ENCODE measurements around the gene NOXA1.
A peak's percentile ranks its signal among the peaks of the same experiment; 100 is the strongest.
"Not testable (repeated sequence)": the region's sequence is repeated elsewhere in the genome, so short reads cannot be mapped to it uniquely, and the experiment has no call there.

NOXA1 gene

DNA sequence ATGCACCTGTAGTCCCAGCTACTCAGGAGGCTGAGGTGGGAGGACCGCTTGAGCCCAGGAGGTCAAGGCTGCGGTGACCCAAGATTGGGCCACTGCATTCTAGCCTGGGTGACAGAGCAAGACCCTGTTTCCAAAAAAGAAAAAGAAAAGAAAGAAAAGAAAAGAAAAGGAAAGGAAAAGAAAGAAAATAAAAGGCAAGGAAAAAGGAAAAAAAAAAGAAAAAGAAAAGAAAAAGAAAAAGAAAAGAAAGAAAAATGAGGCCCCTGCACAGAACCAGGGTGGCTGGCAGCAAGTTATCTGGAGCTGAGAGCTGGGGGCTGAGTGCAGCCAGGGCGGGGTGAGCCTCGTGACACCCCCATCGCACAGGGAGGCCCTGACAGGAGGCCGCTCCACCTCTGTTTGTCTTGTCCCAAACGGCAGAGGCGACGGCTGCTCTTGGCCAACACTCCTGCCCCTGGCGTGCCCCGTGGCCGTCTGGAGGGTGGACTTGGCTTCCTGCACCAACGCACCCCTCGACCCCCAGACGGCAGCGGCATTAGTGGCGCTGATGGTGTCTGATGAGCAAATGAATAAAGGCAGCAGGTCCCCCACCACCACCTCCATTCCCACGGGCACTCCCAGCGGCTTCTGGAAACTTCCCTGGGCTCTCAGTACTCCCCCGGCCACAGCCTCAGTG, 17.0 kb upstream of the NOXA1 start:
- DNase-seq, result no peak

DNA sequence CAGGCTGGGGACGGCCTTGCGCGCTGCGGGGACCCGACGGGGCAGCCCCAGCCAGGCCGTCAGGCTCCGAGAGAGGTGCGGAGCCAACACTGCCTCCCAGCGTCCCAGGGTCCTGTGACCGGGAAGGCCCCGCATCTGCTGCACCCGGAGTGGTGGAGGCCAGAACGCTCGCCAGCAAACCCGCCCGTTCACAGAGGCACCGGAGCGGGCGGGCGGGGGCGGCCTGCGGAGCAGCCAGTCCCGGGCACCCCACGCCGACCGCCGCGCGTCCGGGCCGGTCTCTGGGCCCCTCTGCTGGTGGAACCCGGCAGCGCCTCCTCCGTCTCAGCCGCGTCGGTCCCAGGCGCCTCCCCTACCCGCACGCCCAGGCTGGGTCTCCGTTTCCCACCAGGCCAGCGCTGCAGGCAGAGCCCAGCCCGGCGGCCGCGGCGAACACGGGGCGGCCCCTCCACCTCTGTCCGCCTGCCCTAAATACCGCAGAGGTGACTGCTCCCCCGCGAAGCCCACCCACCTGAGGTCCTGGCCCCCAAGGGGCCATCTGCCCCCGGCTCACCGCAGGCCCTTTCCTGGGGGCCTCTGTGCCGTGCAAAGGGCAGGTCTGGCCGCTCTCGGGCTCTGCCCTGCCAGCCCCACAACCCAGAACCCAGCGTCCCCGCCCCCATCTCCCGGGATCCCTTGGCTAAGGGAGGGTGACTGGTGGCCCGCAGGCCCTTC, 16.2 kb upstream of the NOXA1 start:
- DNase-seq, result peak; percentile 65

DNA sequence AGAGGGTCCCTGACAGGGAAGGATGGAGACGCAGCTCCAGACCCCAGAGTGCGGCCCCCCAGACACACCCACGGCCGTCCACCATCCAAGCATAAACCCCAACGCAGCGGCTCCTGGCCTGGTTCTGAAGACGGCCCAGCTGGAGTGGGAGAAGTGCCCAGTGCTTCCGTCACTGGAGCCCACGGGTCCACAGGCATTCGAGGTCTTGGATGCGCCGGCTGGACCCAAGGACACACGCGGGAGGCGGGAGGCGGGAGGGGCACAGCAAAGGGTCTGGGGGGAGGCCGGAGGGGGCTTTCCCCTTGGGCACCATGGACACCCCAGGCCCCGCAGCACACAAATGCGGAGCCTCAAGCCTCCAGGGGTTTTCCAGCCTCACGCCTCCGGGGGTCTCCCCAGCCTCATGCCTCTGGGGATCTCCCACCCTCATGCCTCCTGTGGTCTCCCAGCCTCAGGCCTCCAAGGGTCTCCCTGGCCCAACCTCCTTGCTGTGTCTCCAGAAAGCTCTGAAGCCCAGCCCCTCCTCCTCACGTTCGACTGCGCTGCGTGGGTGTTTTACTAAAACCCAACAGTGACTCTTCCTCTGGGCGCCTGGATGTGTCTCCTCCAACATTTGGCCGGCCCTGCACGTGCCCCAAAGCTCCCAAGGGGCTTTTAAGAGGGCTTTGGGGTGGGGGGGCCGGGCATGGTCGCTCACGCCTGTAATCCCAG, 15.4 kb upstream of the NOXA1 start:
- no peak for DNase-seq

DNA sequence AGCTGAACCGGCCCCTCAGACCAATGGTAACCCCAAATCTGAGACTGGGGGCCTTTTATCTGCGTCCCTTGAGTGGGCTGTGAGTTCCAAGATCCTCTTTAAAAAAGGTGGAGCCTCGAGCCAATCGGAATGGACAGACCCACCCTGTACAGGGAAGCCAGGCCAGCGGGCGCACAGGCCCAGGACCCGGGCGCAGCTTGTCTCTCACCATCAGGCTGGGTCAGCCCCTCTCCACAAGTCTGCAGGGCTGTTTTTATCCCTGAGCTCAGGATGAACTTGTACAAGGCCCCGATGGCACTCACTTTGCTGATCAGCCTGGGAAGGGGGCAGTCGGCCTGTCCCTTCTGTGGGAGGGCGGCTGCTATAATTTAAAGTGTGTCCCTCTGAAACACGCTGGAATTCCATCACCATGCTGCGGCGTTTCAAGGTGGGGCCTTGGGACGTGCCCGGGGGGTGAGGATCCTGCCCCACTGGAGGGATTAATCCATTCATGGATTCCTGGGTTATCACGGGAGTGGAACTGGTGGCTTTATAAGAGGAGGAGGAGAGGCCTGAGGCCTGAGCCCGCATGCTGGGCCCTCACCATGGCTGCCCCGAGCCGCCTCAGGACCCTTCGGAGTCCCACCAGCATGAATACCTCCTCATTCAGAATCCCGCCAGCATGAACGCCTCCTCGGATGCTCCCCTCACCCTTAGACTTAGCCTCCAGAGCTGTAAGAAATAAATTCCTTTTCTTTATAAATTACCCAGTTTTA, 14.4 kb upstream of the NOXA1 start:
- no peak for DNase-seq

DNA sequence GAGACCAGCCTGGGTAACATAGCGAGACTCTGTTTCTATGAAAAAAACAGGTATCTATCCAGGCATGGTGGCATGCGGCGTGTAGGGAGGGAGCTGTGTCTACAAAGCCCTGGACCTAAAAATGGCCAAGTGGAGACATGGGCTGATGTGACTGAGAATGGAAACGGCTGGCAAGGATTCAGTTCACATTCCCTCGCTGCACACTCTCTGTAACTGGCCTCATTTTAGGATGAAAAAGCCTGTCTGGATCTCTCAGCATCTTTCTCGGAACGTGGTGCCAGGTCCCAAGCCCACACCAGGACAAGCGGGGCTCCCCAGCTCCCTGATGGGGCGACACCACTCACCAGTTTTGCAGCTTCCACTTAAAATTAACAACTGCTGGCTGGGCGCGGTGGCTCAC, 13.7 kb upstream of the NOXA1 start:
- DNase-seq, result no peak

DNA sequence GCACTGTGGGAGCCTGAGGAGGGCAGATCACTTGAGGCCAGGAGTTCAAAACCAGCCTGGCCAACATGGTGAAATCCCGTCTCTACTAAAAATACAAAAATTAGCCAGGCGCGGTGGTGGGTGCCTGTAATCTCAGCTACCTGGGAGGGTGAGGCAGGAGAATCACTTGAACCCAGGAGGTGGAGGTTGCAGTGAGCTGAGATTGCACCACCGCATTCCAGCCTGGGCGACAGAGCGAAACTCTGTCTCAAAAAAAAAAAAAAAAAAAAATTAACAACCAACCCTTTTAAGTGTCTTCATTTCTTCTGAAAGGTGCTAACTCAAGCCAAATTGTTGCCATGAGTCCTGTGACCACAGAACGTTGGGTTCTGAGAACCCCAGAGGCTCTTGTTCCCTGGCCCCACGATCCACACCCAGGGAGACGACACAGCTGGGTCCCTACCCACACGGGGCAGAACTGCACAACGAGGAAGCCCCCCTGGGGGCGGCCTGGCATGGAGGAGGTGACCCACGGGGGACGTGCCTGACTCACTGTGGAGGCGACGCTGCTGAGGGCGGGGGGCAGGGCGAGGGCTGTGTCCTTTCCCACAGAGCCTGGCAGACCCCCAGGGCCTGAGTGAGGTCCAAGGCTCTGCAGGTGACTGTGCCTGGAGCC, 12.8 kb upstream of the NOXA1 start:
- not testable (repeated sequence) for DNase-seq

DNA sequence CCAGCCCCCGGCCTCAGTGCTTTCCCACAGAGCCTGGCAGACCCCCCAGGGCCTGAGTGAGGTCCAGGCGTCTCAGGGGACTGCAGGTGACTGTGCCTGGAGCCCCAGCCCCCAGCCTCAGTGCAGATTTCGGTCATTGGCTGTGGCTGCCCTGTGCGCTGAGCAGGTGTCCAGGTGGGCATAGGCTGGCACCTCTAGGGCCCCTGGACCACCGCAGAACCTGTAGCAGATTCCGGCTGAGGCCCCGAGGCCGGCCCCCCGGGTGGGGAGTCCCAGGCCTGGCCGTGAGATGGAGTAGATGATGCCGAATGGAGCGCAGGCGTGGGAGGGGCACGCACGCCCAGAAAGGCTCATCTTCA, 12.3 kb upstream of the NOXA1 start:
- DNase-seq, result no peak

DNA sequence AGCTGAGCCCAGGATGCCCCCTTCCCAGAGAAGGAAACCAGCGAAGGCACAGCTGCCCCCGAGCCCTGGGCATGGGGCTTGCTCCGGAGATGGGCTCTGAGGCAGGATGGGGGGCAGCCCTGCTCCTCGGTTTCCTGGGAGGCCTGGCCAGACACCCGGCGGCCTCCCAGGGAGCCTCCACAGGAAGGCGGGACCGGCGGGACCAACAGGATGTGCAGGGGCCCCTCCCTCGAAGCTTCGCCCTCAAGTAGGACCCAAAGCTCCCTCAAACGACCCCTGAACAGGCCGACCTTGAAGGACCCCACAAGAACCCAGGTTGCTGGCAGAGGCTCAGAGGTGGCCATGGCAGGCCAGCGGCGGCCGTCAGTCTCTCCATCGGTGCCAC, 11.9 kb upstream of the NOXA1 start:
- DNase-seq, result no peak

DNA sequence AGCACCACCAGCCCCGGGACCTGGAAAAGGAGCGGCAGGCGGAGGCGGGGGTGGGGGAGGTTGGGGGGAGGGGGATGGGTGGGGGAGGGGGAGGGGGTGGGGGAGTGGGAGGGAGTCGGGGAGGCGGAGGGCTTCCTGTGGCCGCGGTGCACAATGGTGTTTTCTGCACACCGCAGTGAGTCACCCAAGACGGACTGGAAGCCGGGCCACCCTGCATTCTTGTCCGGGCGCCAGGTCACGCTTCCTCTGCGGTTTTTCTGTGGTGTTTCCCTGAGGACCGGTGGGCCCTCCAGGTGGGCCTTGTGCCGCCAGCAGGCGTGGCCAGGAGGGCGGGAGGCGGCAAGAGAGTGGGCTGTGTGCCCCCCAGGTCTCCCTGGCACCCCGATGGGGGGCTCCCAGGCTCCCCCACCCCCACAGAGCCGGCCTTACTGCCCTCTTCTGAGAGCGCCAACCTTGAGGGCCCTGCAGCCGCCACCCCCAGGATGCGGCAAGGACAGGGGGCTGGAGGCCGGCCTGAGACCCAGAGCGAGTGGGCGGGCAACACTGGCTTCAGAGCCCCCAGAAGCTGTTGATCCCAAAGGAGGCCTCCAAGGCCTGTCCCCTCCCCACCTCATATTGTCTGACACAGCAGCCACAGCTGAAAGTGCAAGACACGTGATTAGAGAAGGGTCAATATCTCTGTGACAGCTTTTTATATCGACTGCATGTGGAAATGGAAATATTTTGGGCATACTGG, 11.4 kb upstream of the NOXA1 start:
- DNase-seq, result no peak

DNA sequence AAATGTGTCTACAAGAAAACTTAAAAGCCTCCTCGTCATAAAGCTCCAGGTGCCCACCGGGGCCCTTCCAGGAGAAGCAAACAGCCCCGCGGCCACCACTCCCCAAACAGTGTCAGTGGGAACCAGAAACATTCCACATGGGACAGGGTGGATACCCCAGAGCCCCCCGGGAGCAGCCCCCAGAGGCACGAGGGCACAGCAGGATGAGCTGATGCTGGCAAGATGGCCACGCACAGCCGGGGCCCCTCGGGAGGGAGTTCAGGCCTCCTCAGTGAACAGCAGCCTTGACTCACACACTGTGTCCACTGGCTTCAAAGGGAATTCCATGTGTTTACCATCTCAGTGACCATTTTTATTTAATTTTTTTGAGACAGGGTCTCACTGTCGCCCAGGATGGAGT, 10.8 kb upstream of the NOXA1 start:
- no peak for DNase-seq

DNA sequence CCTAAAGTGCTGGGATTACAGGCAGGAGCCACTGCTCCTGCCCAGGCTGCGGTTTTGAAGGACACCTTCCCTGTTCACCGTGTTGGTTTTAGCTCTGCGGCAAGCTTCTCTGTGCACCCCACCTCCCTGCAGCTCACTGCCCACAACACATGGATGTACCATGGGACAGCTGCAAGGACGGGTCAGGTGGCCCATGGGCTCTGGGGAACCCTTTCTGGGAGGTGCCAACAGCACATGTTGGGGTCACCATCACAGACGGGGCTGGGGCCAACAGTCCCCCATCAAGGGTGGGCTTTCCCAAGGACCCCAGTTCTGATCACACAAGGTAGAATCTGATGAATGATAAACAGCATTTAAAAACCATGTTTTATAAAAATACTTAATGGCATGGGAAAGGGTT, 7.7 kb upstream of the NOXA1 start:
- DNase-seq, result no peak

DNA sequence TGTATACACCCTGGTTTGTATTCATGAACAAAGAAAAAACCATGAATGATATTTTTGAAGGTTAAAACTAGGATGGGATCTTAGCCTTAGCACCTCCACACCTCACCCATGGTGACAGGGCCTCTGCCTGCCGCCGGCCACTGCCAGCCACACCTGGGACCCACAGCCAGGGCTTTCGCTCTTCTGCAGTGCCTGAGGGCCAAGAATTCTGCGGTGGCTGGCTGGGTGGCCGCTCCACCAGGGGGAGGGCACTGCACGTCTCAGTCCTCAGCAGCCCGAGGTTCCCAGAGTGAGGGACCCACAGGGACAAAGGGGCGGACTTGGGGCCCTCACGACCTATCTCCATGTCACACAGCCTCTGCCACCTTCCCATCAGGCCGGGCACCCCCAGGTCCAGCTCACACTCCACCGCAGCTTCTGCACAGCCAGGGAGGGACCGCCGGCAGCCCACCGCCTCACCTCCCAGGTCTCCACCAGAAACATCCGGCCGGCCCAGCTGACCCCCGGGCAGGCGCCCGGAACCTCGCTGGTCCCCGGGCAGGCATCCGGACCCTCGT, 7.1 kb upstream of the NOXA1 start:
- no peak for DNase-seq

DNA sequence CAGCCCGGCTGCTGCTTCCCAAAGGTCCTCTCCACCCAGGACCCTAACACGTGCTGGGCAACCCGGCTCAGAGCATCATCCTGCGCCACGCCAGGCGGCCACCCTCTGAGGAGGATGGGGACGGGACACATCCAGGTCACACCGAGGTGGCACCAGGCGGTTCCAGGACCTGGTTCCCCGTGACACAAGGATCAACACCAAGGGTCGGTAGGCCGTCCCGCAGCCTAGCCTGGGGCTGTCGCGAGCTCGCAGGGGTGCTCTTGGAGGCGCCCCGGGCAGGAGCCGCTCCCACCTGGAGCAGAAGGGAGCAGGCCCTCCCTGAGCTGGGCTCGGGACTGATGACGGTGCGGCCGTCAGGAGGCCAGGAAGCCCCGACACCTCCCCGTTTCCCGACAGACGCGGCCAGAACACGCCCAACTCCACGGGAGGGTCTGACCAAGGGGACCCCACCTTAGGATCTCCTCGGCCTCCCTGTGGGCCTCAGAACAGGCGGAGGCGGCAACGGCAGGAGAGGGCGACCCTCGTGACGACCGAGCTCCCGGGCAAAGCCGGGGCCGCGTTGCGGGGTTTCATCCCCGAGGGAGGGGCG, 6.5 kb upstream of the NOXA1 start:
- no peak for DNase-seq

DNA sequence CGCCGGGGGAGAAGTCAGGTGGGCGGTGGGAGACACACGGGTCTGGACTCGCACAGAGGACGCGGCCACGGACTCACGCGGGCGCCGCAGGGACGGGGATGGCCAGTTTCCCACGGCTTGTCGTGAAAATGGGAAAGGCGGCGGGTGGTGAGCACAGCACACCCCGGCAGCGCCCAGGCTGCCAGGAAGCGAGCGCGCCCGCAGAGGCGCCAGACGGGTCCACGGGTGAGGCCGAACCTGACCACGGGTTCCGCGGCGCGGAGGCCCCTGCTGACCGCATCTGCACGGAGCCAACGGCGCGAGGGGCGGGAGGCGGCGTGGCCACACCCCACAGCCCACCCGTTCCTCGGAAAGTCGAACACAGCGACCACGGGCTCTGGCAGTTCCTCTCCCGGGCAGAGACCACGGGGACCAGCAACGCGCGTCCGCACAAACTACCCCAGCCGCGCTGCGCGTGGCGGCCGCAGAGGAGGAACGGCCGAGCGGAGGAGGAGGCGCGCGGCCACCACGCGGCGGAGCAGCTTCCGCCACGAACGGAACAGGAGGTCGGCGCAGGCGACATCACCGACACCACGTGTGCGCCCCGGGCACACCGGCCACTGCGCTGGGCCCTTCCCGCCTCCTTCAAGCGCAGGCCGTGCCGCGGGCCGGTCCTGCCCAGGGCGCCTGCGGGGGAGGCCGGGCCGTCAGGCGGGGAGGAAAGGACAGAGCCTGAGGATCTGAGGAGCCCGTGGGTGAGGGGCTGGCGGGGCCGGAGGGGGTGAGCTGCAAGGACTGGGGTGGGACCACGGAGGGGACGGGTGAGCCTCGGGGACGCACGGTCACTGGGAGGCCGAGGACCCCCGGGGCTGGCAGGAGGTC, 5.8 kb upstream of the NOXA1 start:
- DNase-seq, result no peak

DNA sequence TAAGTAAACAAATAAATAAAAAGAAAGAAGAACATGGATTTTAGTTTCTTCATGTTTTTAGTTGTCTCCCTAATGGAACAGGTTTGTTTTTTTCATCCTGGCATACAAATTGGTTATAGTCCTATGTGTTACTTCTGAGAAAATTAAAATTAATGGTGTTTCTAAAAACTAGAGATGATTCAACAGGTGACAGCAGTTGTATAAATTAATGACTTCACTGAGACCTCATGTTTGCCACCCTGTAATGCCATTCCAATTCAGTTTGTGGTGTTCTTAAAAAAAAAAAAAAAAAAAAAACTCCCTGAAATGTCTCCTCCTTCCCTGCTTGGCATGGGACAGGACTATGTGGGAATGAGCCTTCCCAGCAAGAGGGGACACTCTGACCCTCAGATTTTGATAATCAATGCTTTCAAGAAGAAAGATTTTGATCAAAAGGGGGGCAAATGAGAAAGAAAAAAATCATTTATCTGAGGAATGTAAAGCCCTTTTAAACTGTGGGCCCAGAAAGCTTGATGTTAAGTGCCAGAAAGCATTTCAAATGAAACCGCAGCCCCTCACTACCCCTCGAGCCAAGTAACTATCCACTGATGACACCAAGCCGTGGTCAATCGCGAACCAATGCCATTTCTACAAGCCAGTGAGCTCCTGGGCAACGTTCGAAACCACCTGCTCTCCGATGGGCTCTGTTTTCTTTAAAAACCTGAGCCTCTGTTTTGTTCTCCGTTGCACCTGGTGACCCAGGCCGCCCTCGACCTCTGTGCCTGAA, 1.2 kb upstream of the NOXA1 start:
- no peak for DNase-seq

DNA sequence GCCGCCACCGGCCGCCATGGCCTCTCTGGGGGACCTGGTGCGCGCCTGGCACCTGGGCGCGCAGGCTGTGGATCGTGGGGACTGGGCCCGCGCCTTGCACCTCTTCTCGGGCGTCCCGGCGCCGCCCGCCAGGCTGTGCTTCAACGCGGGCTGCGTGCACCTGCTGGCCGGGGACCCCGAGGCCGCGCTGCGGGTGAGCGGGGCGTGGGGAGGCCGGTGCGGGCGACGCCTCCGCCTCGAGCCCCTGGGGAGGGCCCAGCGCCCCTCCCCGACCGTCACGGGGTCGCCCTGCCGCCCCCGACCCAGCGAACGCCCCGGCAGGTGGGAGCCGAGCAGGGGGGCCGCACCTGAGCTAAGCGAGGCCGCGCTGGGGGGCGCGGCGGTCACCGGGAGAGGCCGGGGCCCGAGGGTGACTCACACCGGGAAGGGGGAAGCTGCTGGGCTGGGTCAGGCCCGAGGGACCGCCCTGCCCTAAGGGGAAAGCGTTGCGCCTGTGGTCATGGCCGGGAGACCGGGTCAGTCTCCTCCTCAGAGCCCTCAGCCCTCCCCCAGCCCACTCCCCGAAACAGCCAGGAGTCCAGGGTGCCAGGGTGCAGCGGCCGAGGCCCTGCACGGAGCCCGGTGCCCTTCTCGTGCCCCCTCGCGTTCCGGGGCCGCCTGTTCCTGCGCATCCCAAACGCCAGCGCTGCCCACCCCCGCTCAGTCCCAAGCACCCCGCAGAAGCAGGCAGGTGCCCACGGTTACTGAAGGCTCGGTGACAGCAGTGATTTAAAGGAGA, 510 bp downstream of the NOXA1 start:
- DNase-seq, result no peak

DNA sequence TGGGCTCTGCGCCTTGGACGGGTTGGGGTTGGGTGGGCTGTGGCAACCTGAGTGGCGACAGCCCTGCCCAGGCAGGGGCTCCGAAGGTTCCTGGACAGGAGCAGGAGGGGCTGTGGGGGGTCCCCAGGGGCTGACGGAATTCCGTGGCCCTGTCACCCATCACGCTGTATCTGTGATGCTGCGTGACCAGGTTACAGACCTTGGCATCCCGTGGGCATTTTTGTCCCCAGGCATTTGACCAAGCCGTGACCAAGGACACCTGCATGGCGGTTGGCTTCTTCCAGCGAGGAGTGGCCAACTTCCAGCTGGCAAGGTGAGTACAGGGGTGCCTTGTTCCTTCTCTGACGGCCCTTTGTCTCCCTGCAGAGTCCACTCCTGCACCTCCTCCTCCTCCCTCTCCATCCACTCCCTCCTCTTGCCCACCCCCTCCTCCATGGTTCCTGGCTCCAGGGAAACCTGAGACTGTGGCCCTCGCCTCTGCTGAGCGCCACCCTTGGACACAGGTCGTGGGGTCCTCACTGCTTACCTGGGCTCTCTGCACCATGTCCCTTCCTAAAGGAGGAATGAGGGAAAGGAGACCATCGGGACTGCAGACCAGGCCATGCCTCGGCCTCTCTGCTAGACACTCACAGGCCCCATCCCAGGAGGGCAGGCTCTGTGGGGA, 3.0 kb downstream of the NOXA1 start:
- DNase-seq, result no peak

All from NCI-H2171 treated with DMSO at 0.1 percent for 48 hours (cell line).